CD4-positive, alpha-beta T cell treated with Interleukin-6 for 4 hours (primary cell): ENCODE results near the gene GSG1L.
"Not testable (repeated sequence)": the region's sequence is repeated elsewhere in the genome, so short reads cannot be mapped to it uniquely, and the experiment has no call there.

Experiments
- DNase-seq: peaks from one replicate; pipeline ENCODE4 v3.0.0-alpha.2; 2020; ENCODE audit warnings: mixed read lengths

GSG1L gene

DNA sequence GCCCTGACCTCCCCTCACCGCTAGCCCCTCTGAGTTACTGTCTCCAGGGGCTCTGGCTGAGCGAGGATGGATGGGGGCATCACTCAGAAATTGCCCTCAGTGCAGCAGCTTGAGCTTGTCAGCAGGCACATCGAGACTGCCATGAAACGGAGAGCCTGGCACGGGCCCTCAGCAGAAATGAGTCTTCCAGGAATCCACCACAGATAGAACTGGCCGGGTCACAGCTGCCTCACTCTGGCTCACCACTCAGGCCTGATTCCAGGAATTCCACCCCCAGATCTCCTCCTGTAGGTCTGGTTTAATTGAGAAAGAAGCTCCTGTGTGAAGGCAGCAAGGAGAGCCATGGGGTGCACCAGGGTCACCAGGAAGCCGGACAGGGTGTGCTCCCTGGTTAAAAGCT, 85.5 kb downstream of the GSG1L start:
- DNase-seq = no peak

DNA sequence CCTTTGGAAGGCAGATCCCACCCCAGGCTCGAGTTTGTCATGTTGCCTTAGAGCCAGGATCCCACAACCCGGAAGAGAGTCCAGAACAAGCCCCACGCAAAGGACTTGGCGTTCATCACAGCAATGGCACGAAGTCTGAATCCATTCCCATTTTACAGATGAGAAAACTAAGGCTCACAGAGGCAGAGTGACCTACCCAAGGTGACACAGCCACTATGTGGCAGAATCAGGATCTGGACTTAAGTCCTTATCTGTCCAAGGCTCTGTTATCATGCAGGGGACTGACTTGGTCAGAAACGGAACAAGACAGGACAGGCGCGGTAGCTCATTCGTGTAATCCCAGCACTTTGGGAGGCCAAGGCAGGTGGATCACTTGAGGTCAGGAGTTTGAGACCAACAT, 86.5 kb downstream of the GSG1L start:
- no peak for DNase-seq

DNA sequence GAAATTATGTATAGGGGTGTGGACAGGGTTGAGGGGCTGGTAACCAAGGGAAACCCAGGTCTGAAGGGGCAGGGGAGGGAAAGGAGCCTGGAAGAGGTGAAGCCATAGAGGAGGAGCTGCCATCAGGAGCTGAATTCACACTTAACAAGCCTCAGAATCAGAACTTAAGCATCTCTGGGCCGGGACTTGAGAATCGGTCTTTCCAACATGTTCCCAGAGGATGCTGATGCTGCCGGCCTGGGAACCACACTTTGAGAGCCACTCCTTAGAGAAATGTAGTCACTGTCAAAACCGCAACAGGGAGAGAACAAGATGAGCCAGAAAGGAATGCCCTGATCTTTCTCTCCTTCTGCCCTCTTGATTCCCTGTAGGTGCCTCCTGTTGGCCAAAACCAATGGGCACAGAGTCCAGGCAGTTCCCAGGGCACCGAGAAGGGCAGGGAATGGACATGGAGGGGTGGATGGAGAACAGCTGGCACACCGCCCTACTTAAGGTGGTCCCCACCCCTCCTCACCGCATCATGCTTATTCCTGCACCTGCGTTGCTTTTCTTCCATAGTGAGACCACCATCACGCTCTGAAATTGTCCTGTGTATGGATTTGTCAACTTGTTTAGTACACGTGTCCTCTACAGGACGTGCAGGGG, 88.5 kb downstream of the GSG1L start:
- DNase-seq = no peak

- no peak for DNase-seq
Observed at GRCh38 chr16:27973678-27974077, 89.8 kb downstream of the GSG1L start.

GRCh38 chr16:27972500-27972899, 91.0 kb downstream of the GSG1L start:
- DNase-seq = peak; percentile 46

DNA sequence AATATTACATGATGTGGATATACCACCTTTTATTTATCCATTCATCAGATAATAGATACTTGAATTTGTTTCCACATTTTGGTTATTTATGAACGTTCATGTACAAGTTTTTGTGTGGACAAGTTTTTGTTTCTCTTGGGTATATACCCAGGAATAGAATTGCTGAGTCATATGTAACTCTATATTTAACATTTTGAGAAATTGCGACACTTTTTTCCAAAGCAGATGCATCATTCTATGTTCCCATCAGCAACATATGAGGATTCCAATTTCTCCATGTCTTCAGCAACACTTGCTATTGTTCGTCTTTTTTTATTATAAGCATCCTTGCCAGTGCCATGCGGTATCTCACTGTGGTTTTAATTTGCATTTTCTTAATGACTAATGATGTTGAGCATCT, 93.9 kb downstream of the GSG1L start:
- DNase-seq = no peak

GRCh38 chr16:27967169-27967568, 96.3 kb downstream of the GSG1L start:
- no peak for DNase-seq

GRCh38 chr16:27966756-27967155, 96.8 kb downstream of the GSG1L start:
- no peak for DNase-seq

DNA sequence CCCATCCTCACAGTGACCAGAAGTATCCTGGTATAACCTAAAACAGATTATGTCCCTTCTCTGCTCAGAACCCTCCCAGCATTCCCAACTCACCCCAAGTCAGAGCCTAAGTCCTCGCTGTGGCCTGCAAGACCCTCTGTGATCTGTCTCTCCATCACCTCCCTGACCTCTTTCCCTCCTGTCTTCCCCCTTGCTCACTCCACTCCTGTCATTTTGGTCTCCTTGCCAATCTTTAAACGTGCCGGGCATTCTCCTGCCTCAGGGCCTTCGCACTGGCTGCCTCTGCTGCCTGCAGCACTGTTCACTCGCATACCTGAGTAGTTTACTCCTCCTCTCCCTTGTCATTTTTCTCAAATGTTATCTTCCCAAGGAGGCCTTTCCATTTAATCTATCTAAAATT, 97.7 kb downstream of the GSG1L start:
- no peak for DNase-seq

GRCh38 chr16:27963471-27963965, 100.0 kb downstream of the GSG1L start:
- no peak for DNase-seq

GRCh38 chr16:27962197-27962596, 101.3 kb downstream of the GSG1L start:
- DNase-seq = no peak

- DNase-seq = no peak
Observed at GRCh38 chr16:27961296-27961620, 102.3 kb downstream of the GSG1L start.

- no peak for DNase-seq
Observed at GRCh38 chr16:27960619-27961295, 102.8 kb downstream of the GSG1L start.

GRCh38 chr16:27959914-27960313, 103.6 kb downstream of the GSG1L start:
- no peak for DNase-seq

DNA sequence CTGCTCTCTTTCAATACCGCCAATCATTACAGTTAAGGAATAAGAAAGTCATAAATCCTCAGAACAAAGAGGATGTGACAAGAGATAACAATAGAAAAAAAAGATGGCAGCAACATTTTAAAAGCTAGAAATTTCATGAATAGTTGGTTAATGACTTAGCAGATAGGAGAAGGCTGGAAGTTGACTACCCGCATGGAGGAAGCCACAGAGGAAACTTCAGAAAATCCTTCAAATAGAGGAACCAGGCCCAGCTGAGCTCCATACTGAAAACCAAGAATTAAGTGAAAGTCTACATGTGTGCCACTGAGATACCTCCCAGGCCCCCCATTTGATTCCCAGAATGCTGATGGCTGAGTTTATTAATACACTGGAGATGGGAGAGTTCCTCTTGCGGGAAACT, 109.3 kb downstream of the GSG1L start:
- no peak for DNase-seq

- no peak for DNase-seq
Observed at GRCh38 chr16:27952811-27953210, 110.7 kb downstream of the GSG1L start.

DNA sequence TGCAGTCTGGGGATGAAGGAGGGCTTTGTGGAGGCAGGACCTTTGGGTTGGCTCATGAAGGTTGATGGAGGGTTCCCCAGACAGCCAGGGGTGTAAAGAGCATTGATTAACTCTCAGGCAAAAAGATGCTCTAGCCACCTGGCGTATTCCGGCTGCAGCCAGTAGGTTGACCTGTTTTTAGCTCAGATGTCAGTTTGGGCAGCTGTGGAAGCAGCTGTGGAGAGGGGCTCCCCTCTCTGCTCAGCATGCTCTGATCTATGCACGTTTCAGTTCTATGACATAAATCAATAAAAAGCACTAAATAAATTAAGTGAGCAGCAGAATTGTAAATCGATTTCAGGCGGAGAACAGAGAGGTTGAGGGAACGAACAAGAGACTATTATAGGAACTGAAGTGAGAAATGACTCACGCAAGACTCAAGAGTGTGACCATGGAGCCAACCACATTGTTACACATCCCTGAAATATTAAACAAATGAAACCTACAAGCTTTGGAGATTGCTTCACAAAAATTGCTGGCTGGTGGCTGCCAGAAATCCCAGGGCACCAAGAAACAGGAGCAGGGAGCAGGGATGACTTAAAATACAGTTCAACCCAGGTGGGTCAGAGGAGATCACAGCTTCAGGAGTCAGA, 111.9 kb downstream of the GSG1L start:
- DNase-seq = no peak

- no peak for DNase-seq
Observed at GRCh38 chr16:27950206-27950887, 113.2 kb downstream of the GSG1L start.

- no peak for DNase-seq
Observed at GRCh38 chr16:27947696-27948095, 115.8 kb downstream of the GSG1L start.

DNA sequence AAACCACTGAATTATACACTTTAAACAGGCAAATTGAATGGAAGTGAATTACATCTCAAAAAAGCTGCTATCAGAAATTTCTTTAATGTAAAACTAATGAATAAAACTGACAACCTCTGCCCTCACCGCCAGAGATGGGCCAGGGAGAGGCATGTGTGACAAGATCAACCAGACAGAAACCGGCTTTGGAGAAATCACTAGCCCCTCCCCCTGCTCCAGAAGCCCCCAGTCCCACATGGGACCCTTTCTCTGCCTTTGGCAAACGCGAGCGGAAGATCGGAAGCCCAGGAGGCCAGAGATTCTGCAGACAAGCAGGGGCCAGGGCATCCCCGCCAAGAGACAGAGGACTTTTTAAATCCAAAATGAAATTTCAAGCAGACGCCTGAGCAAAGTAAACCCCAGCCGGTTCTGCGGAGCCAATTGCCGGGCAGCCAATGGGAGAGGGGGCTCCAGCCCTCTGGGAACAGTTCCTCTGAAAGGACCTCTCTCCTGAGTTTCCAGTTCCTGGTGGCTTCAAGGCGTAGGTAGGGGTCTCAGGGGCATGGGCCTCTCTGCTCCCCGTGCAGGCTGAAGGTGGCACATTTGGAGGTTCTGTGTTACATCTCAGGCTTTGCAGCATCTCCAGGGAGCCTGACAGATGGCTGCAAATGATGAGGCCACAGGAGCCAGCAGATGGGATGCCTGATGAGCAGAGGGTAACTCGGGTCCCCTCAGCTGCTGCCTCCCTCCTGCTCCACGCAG, 118.1 kb downstream of the GSG1L start:
- DNase-seq = no peak

GRCh38 chr16:27943766-27944165, 119.7 kb downstream of the GSG1L start:
- DNase-seq = no peak

DNA sequence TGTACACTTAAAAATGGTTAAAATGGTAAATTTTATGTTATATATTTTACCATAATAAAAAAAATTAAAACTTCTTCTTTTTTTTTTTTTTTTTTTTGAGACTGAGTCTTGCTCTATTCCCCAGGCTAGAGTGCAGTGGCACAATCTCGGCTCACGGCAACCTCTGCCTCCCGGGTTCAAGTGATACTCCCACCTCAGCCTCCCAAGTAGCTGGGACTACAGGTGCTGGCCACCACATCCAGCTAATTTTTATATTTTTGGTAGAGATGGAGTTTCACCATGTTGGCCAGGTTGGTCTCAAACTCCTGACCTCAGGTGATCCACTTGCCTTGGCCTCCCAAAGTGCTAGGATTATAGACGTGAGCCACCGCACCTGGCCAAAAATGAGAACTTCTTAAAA, 121.4 kb downstream of the GSG1L start:
- not testable (repeated sequence) for DNase-seq

DNA sequence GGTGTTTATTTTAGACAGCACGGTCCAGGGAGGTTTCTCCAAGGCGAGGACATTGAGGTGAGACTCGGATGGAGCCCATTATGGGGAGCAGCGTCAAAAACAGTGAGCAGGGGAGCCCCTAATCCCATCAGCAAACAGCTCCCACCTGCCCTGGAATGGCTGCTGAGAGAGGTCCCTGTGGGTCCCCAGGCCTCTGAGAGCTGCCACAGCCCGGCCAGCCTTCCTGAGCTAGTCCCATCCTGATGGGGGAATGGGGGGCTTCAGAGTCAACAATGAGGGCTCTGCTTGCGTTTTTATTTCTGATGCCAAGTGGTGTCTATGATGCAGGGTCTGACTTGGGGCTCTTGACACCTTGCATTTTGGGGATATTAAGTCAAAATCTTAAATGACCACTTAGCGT, 128.4 kb downstream of the GSG1L start:
- DNase-seq = no peak
